Caco-2 (cell line): ENCODE measurements around the gene LDLRAD1. TPM values are rescaled to one million over a fixed set of nuclear protein-coding genes. Genes with fewer than 3 reads are reported as not detected.
A peak's percentile ranks its signal among the peaks of the same experiment; 100 is the strongest.

Experiments used
- Bru-seq: library from RNA; stranded (reverse); fragments of 400-500 nt; gene quantifications from one replicate; lab custom pipeline; 2021; lab: Mats Ljungman, UMichigan
- BruChase-seq, 2 experiments: library from RNA; stranded (reverse); fragments of 400-500 nt; gene quantifications; one replicate each; lab custom pipeline; 2021; lab: Mats Ljungman, UMichigan
- BruUV-seq: library from RNA; stranded (reverse); fragments of 400-500 nt; replicated peaks from 2 replicates; lab custom pipeline; 2021; lab: Mats Ljungman, UMichigan
- CTCF ChIA-PET: fragments of 300-600 bp; sonication (Branson Sonifier 250); formaldehyde crosslinking; loops from one replicate; lab custom pipeline; 2022; ENCODE audit warnings: antibody characterized with exemption; lab: Charles Lee
- POLR2A ChIA-PET: fragments of 300-600 bp; sonication (Branson Sonifier 250); formaldehyde crosslinking; loops from one replicate; lab custom pipeline; 2022; ENCODE audit warnings: antibody characterized with exemption; lab: Charles Lee
- DNase-seq, 2 experiments: peaks; one replicate each; pipeline versions ENCODE4 v3.0.0 to v3.0.0-alpha.2; 2020 to 2022
- H3K27me3 ChIP-seq: replicated peaks from 2 replicates; pipeline ENCODE4 v1.6.0; 2011; ENCODE audit warnings: low read length; ENCODE audit not compliant: control insufficient read depth, insufficient read depth
- H3K36me3 ChIP-seq: 2 replicates; pipeline ENCODE4 v1.5.1; 2011; ENCODE audit warnings: low read length; ENCODE audit not compliant: control insufficient read depth, insufficient read depth
- H3K4me1 ChIP-seq: fragments of 250-450 bp; sonication (Bioruptor Pico); 2 replicates; pipeline ENCODE4 v1.5.1; 2020; ENCODE audit warnings: mild to moderate bottlenecking
- H3K4me3 ChIP-seq: 2 replicates; pipeline ENCODE4 v1.5.1; 2011; ENCODE audit warnings: low read depth, mild to moderate bottlenecking, control low read depth, low read length
- H3K9me3 ChIP-seq: fragments of 250-450 bp; sonication (Bioruptor Pico); 2 replicates; pipeline ENCODE4 v1.5.1; 2020; ENCODE audit warnings: mild to moderate bottlenecking, moderate library complexity
- H3K27ac Mint-ChIP-seq: one replicate; pipeline ENCODE4 v1.8.0; 2022; ENCODE audit warnings: mixed read lengths; ENCODE audit not compliant: unreplicated experiment
- H3K27me3 Mint-ChIP-seq: one replicate; pipeline ENCODE4 v1.8.0; 2022; ENCODE audit warnings: mixed read lengths; ENCODE audit not compliant: insufficient read depth, unreplicated experiment
- H3K36me3 Mint-ChIP-seq: one replicate; pipeline ENCODE4 v1.8.0; 2022; ENCODE audit warnings: mild to moderate bottlenecking, mixed read lengths; ENCODE audit not compliant: insufficient read depth, unreplicated experiment
- H3K4me1 Mint-ChIP-seq: one replicate; pipeline ENCODE4 v1.8.0; 2022; ENCODE audit warnings: low read depth, mixed read lengths; ENCODE audit not compliant: unreplicated experiment
- H3K4me3 Mint-ChIP-seq: one replicate; pipeline ENCODE4 v1.8.0; 2022; ENCODE audit warnings: mild to moderate bottlenecking, moderate library complexity, mixed read lengths; ENCODE audit not compliant: unreplicated experiment
- H3K9me3 Mint-ChIP-seq: one replicate; pipeline ENCODE4 v1.8.0; 2022; ENCODE audit warnings: mixed read lengths; ENCODE audit not compliant: unreplicated experiment
- CTCF ChIP-seq, 2 experiments: fragments of 200-600 bp in 1 of 2; IDR thresholded peaks; 1 replicate in 1 of 2; 2 replicates in 1 of 2; pipeline versions ENCODE4 v1.5.1 to v1.8.0; 2011 to 2022; ENCODE audit warnings: antibody characterized with exemption in 1 of 2, control low read depth in 1 of 2, inconsistent platforms in 1 of 2, low read depth in 1 of 2, low read length in 1 of 2, mild to moderate bottlenecking in 1 of 2, moderate library complexity in 1 of 2; ENCODE audit not compliant: insufficient read depth in 1 of 2, severe bottlenecking in 1 of 2, unreplicated experiment in 1 of 2
- intact Hi-C: fragments of 100-400 bp; cut with micrococcal nuclease; formaldehyde crosslinking; loops from one replicate; pipeline ENCODE4 v1.10.0; 2022; ENCODE audit not compliant: unreplicated experiment
- long read RNA-seq: library from polyadenylated mRNA; stranded (forward); transcript quantifications from one replicate; pipeline ENCODE4 v2.0.0, GENCODE V29; 2022
- total RNA-seq: library from RNA; stranded (reverse); gene quantifications from 2 replicates; pipeline ENCODE4 v1.2.3, GENCODE V29; 2022

The LDLRAD1 gene, protein sequence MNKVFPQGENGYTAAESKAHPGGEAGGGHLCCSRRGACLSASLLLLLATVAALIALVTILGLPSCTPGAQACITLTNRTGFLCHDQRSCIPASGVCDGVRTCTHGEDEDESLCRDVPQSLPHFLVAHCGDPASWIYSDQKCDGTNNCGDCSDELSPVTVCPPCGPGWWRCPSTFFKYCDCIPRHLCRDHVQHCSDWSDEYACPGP
- total RNA-seq (not detected in 2 replicates), Bru-seq, nascent RNA (percentile 21 among the genes with signal in this experiment), BruChase-seq, experiment 1, labeled RNA remaining after a 2-hour chase (percentile 19 among the genes with signal in this experiment), BruChase-seq, experiment 2, labeled RNA remaining after a 6-hour chase (percentile 8 among the genes with signal in this experiment)
- long read RNA-seq, result 0 reads

DNA sequence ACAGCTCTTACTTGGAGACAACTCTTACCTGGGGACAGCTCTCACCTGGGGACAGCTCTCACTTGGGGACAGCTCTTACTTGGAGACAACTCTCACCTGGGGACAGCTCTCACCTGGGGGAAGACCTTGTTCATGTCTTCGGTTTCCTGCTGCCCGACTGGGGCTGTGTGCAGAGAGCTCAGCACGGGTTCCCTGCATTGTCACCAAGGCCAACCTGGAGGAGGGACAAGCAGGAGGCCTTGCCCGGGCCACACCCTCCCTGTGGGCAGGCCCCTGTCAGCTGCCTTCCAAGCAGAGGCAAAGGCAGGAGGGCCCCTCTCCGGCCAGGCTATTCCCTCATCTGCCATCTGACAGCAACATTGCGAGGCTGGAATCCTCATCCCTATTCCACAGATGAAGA lies at the start of gene LDLRAD1:
Gene LDLRAD1, minus strand, starts transcription at position 208 of the 400 bp plus-strand sequence. Its CDS starts 74 bp downstream, at position 134.
- Histone ChIP-seq H3K4me1 (peaks cover 10% of the 10 kb centered on the region), H3K27me3 (no peaks in the 10 kb centered on the region), H3K9me3 (no peaks in the 10 kb centered on the region), H3K36me3 (no peaks in the 10 kb centered on the region), H3K4me3 (no peak within 1 kb of the TSS)
- TF ChIP-seq CTCF (IDR thresholded peaks at IDR 0.05; ENCODE audit: insufficient read depth in 1 of 2, low read depth in 1 of 2, low read length in 1 of 2, severe bottlenecking in 1 of 2, unreplicated experiment in 1 of 2), result no peak
- no TSS peak for BruUV-seq
- no peaks in the 10 kb centered on the region for H3K9me3 Mint-ChIP-seq
- POLR2A ChIA-PET, result no interaction called here
- CTCF ChIA-PET, result no interaction called here
- H3K4me1 Mint-ChIP-seq, result peaks cover 20% of the 10 kb centered on the region
- H3K27ac Mint-ChIP-seq, result no peak within 1 kb of the TSS
- H3K4me3 Mint-ChIP-seq, result no peak within 1 kb of the TSS
- no peaks in the 10 kb centered on the region for H3K27me3 Mint-ChIP-seq
- H3K36me3 Mint-ChIP-seq, result no peaks in the 10 kb centered on the region
- intact Hi-C loops, result no loop called here
- DNase-seq, result no peak

- no peaks in the 10 kb centered on the region for H3K27me3 Mint-ChIP-seq
- no peaks in the 10 kb centered on the region for H3K4me1 Mint-ChIP-seq
- ChIA-PET CTCF (no interaction called here), POLR2A (no interaction called here)
- Histone ChIP-seq H3K27me3 (no peaks in the 10 kb centered on the region), H3K4me1 (no peaks in the 10 kb centered on the region), H3K9me3 (no peaks in the 10 kb centered on the region), H3K4me3 (no peak overlapping the region), H3K36me3 (no peaks in the 10 kb centered on the region)
- intact Hi-C loops, result no loop called here
- no peaks in the 10 kb centered on the region for H3K9me3 Mint-ChIP-seq
- H3K36me3 Mint-ChIP-seq, result no peaks in the 10 kb centered on the region
- TF ChIP-seq CTCF (IDR thresholded peaks at IDR 0.05; ENCODE audit: insufficient read depth in 1 of 2, low read depth in 1 of 2, low read length in 1 of 2, severe bottlenecking in 1 of 2, unreplicated experiment in 1 of 2), result no peak
- no peak overlapping the region for H3K4me3 Mint-ChIP-seq
- BruUV-seq, result no TSS peak
- no peak overlapping the region for H3K27ac Mint-ChIP-seq
- no peak for DNase-seq
Observed at GRCh38 chr1:54064299-54064698, 46.3 kb upstream of the LDLRAD1 start.

- no peaks in the 10 kb centered on the region for H3K4me1 Mint-ChIP-seq
- intact Hi-C loops, result no loop called here
- BruUV-seq, result TSS peak; percentile 41
- Histone ChIP-seq H3K36me3 (no peaks in the 10 kb centered on the region), H3K4me3 (peak overlapping the region; percentile 56), H3K9me3 (no peaks in the 10 kb centered on the region), H3K27me3 (no peaks in the 10 kb centered on the region), H3K4me1 (no peaks in the 10 kb centered on the region)
- DNase-seq, result no peak
- H3K36me3 Mint-ChIP-seq, result peaks cover 6% of the 10 kb centered on the region
- ChIA-PET POLR2A (no interaction called here), CTCF (no interaction called here)
- H3K4me3 Mint-ChIP-seq, result no peak overlapping the region
- no peak overlapping the region for H3K27ac Mint-ChIP-seq
- no peaks in the 10 kb centered on the region for H3K9me3 Mint-ChIP-seq
- no peak for TF ChIP-seq CTCF (IDR thresholded peaks at IDR 0.05; ENCODE audit: insufficient read depth in 1 of 2, low read depth in 1 of 2, low read length in 1 of 2, severe bottlenecking in 1 of 2, unreplicated experiment in 1 of 2)
- no peaks in the 10 kb centered on the region for H3K27me3 Mint-ChIP-seq
Observed at GRCh38 chr1:54054438-54054749, 36.4 kb upstream of the LDLRAD1 start.
